ENCODE data around the gene NKAIN2.

The NKAIN2 gene

GRCh38 chr6:123848347-123848746 lies 44.7 kb downstream of the NKAIN2 start:
- DNase-seq (ENCODE audit: low read depth) = no peak
- no peak overlapping the region for H3K4me3 ChIP-seq (ENCODE audit: low read depth, low read length)
- TF ChIP-seq POLR2A (IDR thresholded peaks at IDR 0.05; ENCODE audit: extremely low read depth, insufficient read length) (no peak), MYC (IDR thresholded peaks at IDR 0.05; ENCODE audit: low read depth, low read length) (no peak)
- TF ChIP-seq, protein P1, sequence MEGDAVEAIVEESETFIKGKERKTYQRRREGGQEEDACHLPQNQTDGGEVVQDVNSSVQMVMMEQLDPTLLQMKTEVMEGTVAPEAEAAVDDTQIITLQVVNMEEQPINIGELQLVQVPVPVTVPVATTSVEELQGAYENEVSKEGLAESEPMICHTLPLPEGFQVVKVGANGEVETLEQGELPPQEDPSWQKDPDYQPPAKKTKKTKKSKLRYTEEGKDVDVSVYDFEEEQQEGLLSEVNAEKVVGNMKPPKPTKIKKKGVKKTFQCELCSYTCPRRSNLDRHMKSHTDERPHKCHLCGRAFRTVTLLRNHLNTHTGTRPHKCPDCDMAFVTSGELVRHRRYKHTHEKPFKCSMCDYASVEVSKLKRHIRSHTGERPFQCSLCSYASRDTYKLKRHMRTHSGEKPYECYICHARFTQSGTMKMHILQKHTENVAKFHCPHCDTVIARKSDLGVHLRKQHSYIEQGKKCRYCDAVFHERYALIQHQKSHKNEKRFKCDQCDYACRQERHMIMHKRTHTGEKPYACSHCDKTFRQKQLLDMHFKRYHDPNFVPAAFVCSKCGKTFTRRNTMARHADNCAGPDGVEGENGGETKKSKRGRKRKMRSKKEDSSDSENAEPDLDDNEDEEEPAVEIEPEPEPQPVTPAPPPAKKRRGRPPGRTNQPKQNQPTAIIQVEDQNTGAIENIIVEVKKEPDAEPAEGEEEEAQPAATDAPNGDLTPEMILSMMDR (IDR thresholded peaks at IDR 0.05; ENCODE audit: low read depth, low read length) = no peak
- TF ChIP-seq, protein P2, sequence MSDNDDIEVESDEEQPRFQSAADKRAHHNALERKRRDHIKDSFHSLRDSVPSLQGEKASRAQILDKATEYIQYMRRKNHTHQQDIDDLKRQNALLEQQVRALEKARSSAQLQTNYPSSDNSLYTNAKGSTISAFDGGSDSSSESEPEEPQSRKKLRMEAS (IDR thresholded peaks at IDR 0.05; ENCODE audit: low read depth, low read length) = no peak

GRCh38 chr6:123849406-123849805 lies 45.7 kb downstream of the NKAIN2 start:
- no peak overlapping the region for H3K4me3 ChIP-seq (ENCODE audit: low read depth, low read length)
- no peak for DNase-seq (ENCODE audit: low read depth)
- no peak for TF ChIP-seq POLR2A (IDR thresholded peaks at IDR 0.05; ENCODE audit: extremely low read depth, insufficient read length)
- TF ChIP-seq, protein P2 (IDR thresholded peaks at IDR 0.05; ENCODE audit: low read depth, low read length) = no peak
- no peak for TF ChIP-seq MYC (IDR thresholded peaks at IDR 0.05; ENCODE audit: low read depth, low read length)

- TF ChIP-seq POLR2A (IDR thresholded peaks at IDR 0.05; ENCODE audit: extremely low read depth, insufficient read length) (no peak), MYC (IDR thresholded peaks at IDR 0.05; ENCODE audit: low read depth, low read length) (no peak)
- TF ChIP-seq, protein P1 (IDR thresholded peaks at IDR 0.05; ENCODE audit: low read depth, low read length) = no peak
- TF ChIP-seq, protein P2 (IDR thresholded peaks at IDR 0.05; ENCODE audit: low read depth, low read length) = no peak
- no peak overlapping the region for H3K4me3 ChIP-seq (ENCODE audit: low read depth, low read length)
- DNase-seq (ENCODE audit: low read depth) = no peak
Measured at GRCh38 chr6:123850555-123850954, 46.9 kb downstream of the NKAIN2 start.

DNA sequence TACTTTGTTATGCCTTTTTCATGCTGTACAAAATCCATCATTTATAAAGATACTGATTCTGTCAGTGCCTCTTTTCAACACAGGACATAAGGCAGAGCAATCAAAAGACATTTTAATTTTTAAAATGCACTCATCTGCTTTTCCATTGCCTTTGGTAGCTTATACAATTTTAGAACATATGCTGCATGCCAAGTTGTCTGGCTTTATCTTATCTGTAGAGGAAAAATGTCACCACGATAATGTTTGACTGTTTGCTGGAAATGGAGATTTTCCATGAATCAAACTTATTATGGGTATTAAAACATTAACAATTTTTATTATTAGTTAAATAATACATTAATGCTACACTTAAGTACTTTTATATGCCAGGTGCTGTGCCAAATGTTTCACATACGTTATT lies 50.5 kb downstream of the NKAIN2 start:
- no peak for DNase-seq (ENCODE audit: low read depth)
- H3K4me3 ChIP-seq (ENCODE audit: low read depth, low read length) = no peak overlapping the region
- no peak for TF ChIP-seq MYC (IDR thresholded peaks at IDR 0.05; ENCODE audit: low read depth, low read length)
- TF ChIP-seq POLR2A (IDR thresholded peaks at IDR 0.05; ENCODE audit: extremely low read depth, insufficient read length) = no peak

- TF ChIP-seq POLR2A (IDR thresholded peaks at IDR 0.05; ENCODE audit: extremely low read depth, insufficient read length) = no peak
- TF ChIP-seq MYC (IDR thresholded peaks at IDR 0.05; ENCODE audit: low read depth, low read length) = no peak
- TF ChIP-seq, protein P2 (IDR thresholded peaks at IDR 0.05; ENCODE audit: low read depth, low read length) = no peak
- TF ChIP-seq, protein P1 (IDR thresholded peaks at IDR 0.05; ENCODE audit: low read depth, low read length) = no peak
- DNase-seq (ENCODE audit: low read depth) = no peak
- H3K4me3 ChIP-seq (ENCODE audit: low read depth, low read length) = no peak overlapping the region
Measured at GRCh38 chr6:123855506-123855905, 51.8 kb downstream of the NKAIN2 start.

GRCh38 chr6:123859291-123859690 lies 55.6 kb downstream of the NKAIN2 start:
- H3K4me3 ChIP-seq (ENCODE audit: low read depth, low read length) = no peak overlapping the region
- no peak for DNase-seq (ENCODE audit: low read depth)
- TF ChIP-seq POLR2A (IDR thresholded peaks at IDR 0.05; ENCODE audit: extremely low read depth, insufficient read length) (no peak), MYC (IDR thresholded peaks at IDR 0.05; ENCODE audit: low read depth, low read length) (no peak)
- TF ChIP-seq, protein P2 (IDR thresholded peaks at IDR 0.05; ENCODE audit: low read depth, low read length) = no peak
- TF ChIP-seq, protein P1 (IDR thresholded peaks at IDR 0.05; ENCODE audit: low read depth, low read length) = no peak

GRCh38 chr6:123869334-123869733 lies 65.7 kb downstream of the NKAIN2 start:
- H3K4me3 ChIP-seq (ENCODE audit: low read depth, low read length) = no peak overlapping the region

More at GRCh38 chr6:123869334-123869733, 65.7 kb downstream of the NKAIN2 start:
- TF ChIP-seq, protein P1 (IDR thresholded peaks at IDR 0.05; ENCODE audit: low read depth, low read length) = no peak
- TF ChIP-seq, protein P2 (IDR thresholded peaks at IDR 0.05; ENCODE audit: low read depth, low read length) = no peak
- TF ChIP-seq POLR2A (IDR thresholded peaks at IDR 0.05; ENCODE audit: extremely low read depth, insufficient read length) (no peak), MYC (IDR thresholded peaks at IDR 0.05; ENCODE audit: low read depth, low read length) (no peak)
- DNase-seq (ENCODE audit: low read depth) = no peak
